Nucleus accumbens (tissue), 56 donors: Measurements from ENCODE around the gene FAM216A.
"Not testable (repeated sequence)": the region's sequence is repeated elsewhere in the genome, so short reads cannot be mapped to it uniquely, and the experiment has no call there.

Experiments used
- DNase-seq, 56 donors: peaks; one replicate each; lab custom pipeline; 2025; lab: John Stamatoyannopoulos, UW

FAM216A gene

DNA sequence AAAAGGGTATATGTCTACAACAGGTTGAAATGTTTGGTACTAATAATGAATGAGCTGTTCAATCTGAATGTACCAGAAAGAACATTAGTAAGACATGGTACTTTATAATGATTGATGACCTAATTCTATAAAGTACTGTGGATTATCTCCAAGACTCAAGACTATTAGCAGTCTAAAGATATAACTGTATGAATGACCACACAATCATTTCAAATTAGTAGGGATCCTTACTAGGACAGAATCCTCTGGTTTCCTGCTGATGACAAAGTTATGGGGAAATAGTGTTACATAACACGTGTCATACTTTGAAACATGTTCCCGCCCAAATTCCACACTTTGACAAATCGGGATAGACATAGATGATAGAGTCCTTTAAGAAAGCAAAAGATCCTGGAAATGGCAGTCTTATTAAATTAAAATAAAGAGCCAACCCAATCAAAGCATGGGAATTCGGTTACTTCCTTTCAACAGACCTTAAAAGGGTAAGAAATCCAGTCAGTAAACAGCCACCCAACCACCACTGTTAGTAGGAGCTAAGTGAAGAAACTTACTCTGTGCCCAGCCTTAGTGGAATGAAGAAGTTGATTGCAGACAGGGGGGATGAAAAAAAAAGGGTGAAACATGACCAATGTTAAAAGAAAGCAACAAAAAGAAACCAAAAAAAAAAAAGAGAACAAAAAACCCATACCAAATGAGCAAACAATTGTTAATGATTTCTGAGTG, 30.5 kb downstream of the FAM216A start:
- no peak for DNase-seq

DNA sequence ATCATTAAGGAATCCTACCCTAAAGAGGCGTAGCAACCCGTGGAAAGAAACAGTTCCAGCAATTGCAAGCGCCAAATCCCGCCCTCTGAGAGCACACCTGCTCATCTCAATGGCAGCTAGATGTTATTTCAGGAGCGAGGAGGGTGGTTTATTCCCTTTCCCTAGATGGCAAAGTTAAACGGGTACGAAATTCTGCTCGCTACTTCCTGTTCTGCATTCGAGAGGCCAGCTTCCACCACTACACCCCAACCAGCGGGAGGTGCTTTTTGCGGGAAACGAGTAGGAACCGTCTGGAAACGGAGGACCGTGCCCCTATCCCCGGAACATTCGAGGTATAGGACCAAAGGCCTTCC, 32.7 kb downstream of the FAM216A start:
- DNase-seq: peak in 21 of 56 donors; percentile 3 to 71 (median 42)

DNA sequence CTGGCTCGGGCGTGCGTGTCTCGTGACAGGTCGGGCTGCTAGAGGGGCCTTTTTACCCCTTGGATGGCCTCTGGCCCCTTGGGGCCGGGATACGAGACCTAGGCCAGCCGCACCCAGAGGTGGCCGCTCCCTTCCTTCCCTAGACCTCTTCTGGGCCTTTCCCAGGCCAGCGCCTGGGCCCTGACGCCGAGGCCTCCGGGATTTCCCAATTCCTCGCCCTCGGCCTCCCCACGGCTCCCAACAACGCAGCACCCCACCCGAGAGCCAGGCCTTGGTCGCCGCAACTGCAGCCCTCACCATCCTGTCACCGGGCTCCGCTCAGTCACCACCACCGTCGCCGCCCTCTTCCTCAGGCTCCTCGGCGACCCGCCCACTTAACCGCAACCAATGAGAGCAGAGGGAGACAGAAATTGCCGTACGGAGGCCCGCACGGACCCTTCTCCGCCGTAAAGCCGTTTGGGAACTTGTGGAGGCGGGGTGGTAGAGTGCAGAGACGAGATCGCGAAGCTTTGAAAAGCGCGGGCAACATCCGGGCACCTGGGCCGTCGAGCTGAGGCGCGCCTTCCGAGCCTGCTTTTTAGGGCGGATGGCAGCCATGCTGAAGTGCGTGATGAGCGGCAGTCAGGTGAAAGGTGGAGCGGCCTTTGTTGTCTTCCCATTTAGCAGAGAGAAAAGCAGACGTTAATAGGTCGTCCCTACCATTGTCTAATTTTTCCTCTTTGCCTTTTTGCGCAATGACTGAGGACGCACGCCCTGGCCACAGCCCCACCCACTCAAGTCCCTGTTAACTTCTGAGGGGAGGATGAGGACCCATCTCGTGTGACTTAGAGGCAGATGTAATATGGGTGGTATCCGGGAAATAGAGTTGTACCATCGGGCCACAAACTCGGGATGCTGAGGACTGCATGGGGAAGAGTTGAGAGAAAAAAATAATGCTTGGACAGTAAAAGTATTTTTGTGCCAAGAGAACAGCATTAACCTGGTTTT, 33.4 kb downstream of the FAM216A start, which contains the start of the genes RAD9B and VPS29:
TSS of gene RAD9B (plus strand) at position 580 of the 987 bp plus-strand sequence. CDS start at position 587, 7 bp downstream.
TSS of gene VPS29 (minus strand) at position 360 of the 987 bp plus-strand sequence. CDS start at position 300, 60 bp downstream.
- peak; percentile 78 to 98 (median 95) for DNase-seq

GRCh38 chr12:110503432-110503831, 34.8 kb downstream of the FAM216A start:
- no peak for DNase-seq

DNA sequence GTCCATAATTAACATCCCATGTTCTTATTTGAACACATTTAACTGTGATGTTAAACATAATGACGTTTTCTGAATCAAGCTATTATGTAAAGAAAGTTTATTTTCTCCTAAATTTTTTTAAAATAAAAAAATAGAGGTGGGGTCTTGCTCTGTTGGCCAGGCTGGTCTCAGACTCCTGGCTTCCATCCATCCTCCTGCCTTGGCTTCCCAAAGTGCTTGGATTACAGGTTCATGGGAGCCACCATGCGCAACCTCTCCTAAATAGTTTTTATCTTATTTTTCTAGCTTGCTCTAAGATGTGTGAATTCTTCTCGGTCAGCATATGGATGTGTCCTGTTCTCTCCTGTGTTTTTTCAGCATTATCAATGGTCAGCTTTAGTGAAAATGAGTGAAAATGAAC, 36.7 kb downstream of the FAM216A start:
- no peak for DNase-seq

DNA sequence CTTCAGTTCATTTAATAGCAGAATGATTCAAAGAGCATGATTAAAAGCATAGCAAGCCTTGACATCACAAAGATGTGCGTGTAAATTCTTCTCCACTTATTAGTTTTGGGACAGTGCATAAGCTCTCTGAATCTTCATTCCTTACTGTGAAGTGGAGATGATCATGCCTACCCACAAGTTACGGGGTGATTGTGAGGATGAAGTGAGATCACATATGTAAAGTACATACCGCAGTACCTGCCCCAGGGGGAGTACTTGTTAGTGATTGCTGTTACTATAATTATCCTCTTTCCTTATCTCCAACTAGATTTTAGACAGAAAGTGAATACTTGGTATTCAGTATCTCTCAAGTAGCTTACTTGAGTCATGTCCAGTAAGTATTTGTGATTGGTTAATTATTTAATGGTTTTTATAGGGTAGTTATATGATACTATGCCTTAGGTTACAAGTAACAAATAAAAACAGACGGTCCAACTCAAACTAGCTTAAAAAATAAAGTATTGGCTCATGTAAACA, 39.5 kb downstream of the FAM216A start:
- DNase-seq: no peak

GRCh38 chr12:110513842-110514241, 45.2 kb downstream of the FAM216A start:
- no peak for DNase-seq

- no peak for DNase-seq
Observed at GRCh38 chr12:110514363-110514762, 45.7 kb downstream of the FAM216A start.

DNA sequence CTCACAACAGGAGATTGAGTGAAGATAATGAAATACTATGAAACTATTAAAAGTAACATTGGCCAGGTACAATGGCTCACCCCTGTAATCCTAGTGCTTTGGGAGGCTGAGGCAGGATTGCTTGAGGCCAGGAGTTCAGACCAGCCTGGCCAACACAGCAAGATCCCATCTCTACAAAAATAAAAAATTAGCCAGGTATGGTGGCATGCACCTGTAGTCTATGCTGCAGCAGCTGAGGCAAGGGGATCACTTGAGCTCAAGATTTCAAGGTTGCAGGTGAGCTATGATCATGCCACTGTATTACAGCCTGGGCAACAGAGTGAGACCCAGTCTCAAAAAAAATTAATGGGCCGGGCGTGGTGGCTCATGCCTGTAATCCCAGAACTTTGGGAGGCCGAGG, 48.4 kb downstream of the FAM216A start:
- no peak for DNase-seq

DNA sequence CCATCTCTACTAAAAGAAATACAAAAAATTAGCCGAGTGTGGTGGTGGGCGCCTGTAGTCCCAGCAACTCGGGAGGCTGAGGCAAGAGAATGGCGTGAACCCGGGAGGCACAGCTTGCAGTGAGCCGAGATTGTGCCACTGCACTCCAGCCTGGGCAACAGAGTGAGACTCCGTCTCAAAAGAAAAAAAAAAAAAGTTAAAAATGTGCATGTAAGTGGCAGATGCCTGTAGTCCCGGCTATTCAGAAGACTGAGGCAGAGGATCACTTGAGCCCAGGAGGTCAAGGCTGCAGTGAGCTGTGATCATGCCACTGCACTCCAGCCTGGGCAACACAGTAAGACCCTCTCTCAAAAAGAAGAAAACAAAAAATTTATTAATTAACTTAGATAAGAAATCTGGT, 49.4 kb downstream of the FAM216A start:
- not testable (repeated sequence) for DNase-seq

DNA sequence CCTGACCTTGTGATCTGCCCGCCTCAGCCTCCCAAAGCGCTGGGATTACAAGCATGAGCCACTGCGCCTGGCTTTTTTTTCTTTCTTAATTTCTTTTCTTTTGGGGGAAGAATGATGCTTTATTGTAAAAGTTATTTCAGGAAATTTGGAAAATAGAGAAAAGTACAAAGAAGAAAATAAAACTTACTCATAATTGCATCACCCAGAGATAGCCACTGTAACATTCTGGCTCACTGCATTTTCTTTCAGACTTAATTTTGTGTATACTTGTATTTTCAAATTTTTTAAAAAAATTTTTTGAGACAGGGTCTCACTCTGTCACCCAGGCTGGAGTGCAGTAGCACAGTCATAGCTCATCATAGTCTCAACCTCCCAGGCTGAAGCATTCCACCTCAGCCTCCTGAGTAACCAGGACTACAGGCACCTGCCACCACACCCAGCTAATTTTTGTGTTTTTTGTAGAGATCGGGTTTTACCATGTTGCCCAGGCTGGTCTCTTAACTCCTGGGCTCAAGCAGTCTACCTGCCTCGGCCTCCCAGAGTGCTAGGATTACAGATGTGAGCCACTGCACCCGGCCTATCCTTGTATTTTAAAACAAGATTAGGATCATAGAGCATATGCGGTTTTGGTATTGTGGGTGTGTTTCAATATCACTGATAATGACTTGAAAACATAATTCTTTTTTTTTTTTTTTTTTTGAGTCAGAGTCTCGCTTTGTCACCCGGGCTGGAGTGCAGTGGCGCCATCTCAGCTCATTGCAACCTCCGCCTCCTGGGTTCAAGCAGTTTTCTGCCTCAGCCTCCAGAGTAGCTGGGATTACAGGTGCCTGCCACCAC, 52.4 kb downstream of the FAM216A start:
- not testable (repeated sequence) for DNase-seq

GRCh38 chr12:110528277-110528839, 59.7 kb downstream of the FAM216A start:
- DNase-seq: no peak

- DNase-seq: no peak
Observed at GRCh38 chr12:110530511-110530910, 61.9 kb downstream of the FAM216A start.

- no peak for DNase-seq
Observed at GRCh38 chr12:110531741-110532333, 63.2 kb downstream of the FAM216A start.

- no peak for DNase-seq
Observed at GRCh38 chr12:110532644-110533043, 64.0 kb downstream of the FAM216A start.

DNA sequence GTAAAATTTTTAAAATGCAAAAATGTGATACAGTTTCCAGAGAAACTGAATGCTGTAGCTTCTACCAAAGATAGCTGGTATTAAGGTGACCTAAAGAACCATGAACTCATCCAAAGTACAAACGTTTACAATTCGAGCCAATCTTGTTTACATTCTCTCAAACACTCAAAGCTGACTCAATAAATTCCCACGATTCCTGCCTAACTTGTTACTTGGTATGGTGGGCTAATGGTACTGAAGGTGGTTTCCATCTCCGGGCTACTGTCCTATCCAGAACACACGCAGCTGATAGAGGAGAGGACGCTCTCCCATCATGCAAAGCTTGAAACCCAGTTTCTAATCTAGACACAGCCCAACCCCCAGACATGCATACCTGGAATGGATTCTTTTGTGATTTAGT, 65.0 kb downstream of the FAM216A start:
- DNase-seq: no peak

- no peak for DNase-seq
Observed at GRCh38 chr12:110534811-110535210, 66.2 kb downstream of the FAM216A start.

GRCh38 chr12:110536834-110537604, 68.4 kb downstream of the FAM216A start:
- no peak for DNase-seq
